ENCODE measurements around the gene CACNB2.

CACNB2 gene

DNA sequence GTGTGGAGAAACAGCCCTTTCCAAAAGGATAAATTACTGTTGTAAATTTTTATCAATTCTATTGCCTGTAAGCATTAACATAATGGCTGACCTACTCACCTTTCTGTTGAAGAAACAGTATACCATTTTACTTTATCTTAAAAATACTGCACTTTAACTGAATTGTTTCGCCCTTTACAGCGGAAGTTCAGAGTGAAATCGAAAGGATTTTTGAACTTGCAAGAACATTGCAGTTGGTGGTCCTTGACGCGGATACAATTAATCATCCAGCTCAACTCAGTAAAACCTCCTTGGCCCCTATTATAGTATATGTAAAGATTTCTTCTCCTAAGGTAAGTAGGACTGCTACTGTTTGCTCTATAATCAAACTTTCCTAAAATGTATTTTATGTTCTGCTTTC, 393.7 kb downstream of the CACNB2 start:
- H3K36me3 ChIP-seq = peaks cover 1% of the 10 kb centered on the region
- H3K9me3 ChIP-seq = no peaks in the 10 kb centered on the region
- H3K27ac ChIP-seq = no peak overlapping the region
- no peak overlapping the region for H3K4me3 ChIP-seq (ENCODE audit: low read depth in 1 of 2, low read length in 1 of 2)
- H3K27me3 ChIP-seq = no peaks in the 10 kb centered on the region
- no peaks in the 10 kb centered on the region for H3K4me1 ChIP-seq (ENCODE audit: control insufficient read depth in 1 of 2, insufficient read depth in 1 of 2, low read depth in 1 of 2, low read length in 1 of 2)
- TF ChIP-seq, protein P1, sequence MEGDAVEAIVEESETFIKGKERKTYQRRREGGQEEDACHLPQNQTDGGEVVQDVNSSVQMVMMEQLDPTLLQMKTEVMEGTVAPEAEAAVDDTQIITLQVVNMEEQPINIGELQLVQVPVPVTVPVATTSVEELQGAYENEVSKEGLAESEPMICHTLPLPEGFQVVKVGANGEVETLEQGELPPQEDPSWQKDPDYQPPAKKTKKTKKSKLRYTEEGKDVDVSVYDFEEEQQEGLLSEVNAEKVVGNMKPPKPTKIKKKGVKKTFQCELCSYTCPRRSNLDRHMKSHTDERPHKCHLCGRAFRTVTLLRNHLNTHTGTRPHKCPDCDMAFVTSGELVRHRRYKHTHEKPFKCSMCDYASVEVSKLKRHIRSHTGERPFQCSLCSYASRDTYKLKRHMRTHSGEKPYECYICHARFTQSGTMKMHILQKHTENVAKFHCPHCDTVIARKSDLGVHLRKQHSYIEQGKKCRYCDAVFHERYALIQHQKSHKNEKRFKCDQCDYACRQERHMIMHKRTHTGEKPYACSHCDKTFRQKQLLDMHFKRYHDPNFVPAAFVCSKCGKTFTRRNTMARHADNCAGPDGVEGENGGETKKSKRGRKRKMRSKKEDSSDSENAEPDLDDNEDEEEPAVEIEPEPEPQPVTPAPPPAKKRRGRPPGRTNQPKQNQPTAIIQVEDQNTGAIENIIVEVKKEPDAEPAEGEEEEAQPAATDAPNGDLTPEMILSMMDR (IDR thresholded peaks at IDR 0.05) = no peak

DNA sequence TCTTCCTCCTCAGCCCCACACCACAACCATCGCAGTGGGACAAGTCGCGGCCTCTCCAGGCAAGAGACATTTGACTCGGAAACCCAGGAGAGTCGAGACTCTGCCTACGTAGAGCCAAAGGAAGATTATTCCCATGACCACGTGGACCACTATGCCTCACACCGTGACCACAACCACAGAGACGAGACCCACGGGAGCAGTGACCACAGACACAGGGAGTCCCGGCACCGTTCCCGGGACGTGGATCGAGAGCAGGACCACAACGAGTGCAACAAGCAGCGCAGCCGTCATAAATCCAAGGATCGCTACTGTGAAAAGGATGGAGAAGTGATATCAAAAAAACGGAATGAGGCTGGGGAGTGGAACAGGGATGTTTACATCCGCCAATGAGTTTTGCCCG, 399.1 kb downstream of the CACNB2 start:
- Histone ChIP-seq H3K27me3 (no peaks in the 10 kb centered on the region), H3K36me3 (peaks cover 20% of the 10 kb centered on the region), H3K9me3 (no peaks in the 10 kb centered on the region), H3K4me1 (ENCODE audit: control insufficient read depth in 1 of 2, insufficient read depth in 1 of 2, low read depth in 1 of 2, low read length in 1 of 2) (no peaks in the 10 kb centered on the region), H3K4me3 (ENCODE audit: low read depth in 1 of 2, low read length in 1 of 2) (no peak overlapping the region), H3K27ac (no peak overlapping the region)
- TF ChIP-seq, protein P1 (IDR thresholded peaks at IDR 0.05) = no peak

DNA sequence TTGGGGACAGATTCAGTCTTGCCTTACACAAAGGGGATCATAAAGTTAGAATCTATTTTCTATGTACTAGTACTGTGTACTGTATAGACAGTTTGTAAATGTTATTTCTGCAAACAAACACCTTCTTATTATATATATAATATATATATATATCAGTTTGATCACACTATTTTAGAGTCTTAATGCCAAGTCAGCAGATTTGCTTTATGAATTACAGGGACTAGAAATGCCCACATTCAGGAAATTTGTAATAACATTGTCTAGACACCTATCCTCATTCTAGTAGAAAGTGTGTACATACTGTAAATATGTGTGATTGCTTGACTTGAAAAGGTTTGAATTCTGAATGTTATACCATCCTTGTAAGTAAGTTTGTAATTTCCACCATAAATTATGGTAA, 400.0 kb downstream of the CACNB2 start:
- Histone ChIP-seq H3K4me1 (ENCODE audit: control insufficient read depth in 1 of 2, insufficient read depth in 1 of 2, low read depth in 1 of 2, low read length in 1 of 2) (no peaks in the 10 kb centered on the region), H3K9me3 (no peaks in the 10 kb centered on the region), H3K4me3 (ENCODE audit: low read depth in 1 of 2, low read length in 1 of 2) (no peak overlapping the region), H3K27me3 (no peaks in the 10 kb centered on the region), H3K36me3 (peaks cover 24% of the 10 kb centered on the region), H3K27ac (no peak overlapping the region)
- TF ChIP-seq, protein P1 (IDR thresholded peaks at IDR 0.05) = no peak

DNA sequence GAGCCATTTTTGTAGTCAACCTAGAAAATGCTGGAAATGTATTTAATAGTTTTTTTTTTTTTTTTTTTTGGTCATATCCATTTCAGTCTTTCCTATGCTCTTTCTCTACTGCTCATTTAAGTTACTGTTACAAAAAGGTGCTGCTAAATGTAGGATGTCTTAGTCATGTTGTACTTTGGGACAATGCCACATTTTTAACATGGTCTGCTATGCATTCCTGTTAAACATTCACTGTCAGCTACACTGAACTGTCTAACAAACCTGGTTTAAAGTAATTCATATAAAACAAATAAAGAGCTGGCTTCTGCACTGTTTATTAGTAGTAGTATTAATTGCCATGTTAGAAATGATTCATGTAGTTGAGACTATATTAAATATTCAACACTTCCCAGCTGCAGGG, 402.6 kb downstream of the CACNB2 start:
- TF ChIP-seq, protein P1 (IDR thresholded peaks at IDR 0.05) = no peak
- Histone ChIP-seq H3K9me3 (no peaks in the 10 kb centered on the region), H3K27ac (no peak overlapping the region), H3K4me3 (ENCODE audit: low read depth in 1 of 2, low read length in 1 of 2) (no peak overlapping the region), H3K4me1 (ENCODE audit: control insufficient read depth in 1 of 2, insufficient read depth in 1 of 2, low read depth in 1 of 2, low read length in 1 of 2) (no peaks in the 10 kb centered on the region), H3K36me3 (peaks cover 34% of the 10 kb centered on the region), H3K27me3 (no peaks in the 10 kb centered on the region)

DNA sequence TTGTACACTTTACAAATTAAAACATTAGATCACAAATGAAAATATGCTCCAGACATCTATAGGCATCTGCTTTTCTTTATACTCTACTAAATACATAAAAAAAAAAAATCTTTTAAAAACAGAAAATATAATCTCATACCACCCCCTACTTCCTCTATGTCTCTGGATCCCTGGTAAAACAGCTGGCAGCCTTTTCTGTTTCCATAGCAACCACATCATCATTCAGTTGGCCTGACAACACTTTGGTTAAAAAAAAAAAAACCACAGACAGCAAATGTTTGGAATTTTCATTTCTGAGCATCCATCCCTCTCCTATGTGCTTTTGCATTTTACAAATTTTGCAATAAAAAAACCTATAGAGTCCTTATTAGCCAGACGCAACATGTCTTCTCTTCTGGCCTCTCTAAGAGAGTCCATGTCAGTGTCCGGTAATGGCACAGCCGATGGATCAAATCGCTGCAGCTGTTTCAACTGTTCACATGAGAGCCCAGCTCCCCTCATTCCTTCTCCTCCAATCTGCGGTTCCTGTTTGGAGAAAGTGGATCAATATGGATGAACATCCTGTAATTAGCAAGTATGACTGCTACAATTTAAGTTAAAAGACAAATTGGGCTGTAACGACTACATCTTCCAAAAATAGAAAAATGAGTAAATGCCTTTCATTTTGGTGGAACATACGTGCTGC, 405.5 kb downstream of the CACNB2 start:
- Histone ChIP-seq H3K9me3 (no peaks in the 10 kb centered on the region), H3K27me3 (no peaks in the 10 kb centered on the region), H3K27ac (no peak overlapping the region), H3K4me3 (ENCODE audit: low read depth in 1 of 2, low read length in 1 of 2) (no peak overlapping the region), H3K4me1 (ENCODE audit: control insufficient read depth in 1 of 2, insufficient read depth in 1 of 2, low read depth in 1 of 2, low read length in 1 of 2) (no peaks in the 10 kb centered on the region), H3K36me3 (peaks cover 22% of the 10 kb centered on the region)
- TF ChIP-seq, protein P1 (IDR thresholded peaks at IDR 0.05) = no peak
